Measurements from ENCODE around the gene GALNT2.

Gene GALNT2

DNA sequence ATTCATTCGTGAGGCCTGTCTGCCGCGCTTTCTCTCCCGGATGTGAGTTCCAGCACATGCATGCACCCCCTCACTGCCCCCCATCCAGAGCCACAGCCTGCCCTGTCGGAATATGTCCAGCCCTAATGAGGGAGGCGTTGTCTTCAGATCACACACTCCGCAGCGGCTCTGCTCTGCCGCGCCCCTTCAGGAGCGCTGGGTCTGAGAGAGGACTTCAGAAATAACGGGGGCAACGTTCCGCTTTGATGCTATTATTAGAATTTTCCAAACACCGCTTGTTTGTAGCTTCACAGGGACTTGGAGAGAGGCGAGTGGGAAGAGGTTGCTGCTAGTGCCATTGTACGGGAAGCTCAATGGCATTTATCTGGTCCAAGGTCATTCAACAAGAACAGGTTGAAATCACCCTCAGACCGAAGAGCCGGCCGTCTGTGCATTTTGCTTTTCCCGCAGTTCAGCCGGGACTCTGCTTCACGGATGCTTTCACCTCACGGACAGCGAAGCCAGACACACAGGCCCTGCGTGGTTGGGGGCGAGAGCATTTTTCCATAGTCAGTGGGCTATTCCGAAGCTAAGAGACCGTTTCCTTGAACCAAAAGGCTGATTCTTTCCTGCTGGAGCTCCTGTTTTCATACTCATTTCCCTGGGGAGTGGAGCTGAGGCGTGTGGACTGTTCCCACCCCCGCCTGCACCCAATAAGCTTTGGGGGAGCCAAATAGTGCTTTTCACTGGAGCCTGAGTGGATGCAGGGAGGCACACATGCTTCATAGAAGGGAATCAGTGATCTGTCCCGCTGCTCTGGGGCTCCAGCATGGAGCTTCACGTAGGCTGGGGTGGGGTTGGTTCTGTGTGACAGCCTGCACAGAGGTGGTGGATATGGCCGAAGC is 69.7 kb downstream of the GALNT2 start:
- DNase-seq, result no peak

DNA sequence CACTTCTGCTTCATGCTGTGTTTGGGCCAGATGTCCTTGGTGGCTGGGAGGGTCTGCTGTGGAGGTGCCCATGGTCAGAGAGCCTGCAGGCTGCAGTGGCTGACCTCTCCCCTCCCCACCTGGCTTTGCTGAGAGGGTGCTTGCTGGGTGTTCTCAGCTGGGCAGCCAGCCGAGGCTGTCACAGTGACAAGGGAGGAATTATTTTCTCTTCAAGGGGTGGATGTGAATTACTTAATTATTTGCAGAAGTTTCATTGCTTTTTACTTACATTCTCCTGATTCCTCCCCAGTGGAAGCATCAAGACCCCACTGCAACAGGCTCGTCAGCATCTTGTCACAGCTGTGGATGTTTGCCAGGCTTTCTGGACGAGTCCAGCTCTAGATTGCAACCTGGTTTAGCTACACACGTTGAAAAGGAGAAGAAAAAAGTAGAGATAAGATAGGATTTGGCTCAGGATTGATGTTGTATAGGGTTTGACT is 70.3 kb downstream of the GALNT2 start:
- DNase-seq, result no peak

DNA sequence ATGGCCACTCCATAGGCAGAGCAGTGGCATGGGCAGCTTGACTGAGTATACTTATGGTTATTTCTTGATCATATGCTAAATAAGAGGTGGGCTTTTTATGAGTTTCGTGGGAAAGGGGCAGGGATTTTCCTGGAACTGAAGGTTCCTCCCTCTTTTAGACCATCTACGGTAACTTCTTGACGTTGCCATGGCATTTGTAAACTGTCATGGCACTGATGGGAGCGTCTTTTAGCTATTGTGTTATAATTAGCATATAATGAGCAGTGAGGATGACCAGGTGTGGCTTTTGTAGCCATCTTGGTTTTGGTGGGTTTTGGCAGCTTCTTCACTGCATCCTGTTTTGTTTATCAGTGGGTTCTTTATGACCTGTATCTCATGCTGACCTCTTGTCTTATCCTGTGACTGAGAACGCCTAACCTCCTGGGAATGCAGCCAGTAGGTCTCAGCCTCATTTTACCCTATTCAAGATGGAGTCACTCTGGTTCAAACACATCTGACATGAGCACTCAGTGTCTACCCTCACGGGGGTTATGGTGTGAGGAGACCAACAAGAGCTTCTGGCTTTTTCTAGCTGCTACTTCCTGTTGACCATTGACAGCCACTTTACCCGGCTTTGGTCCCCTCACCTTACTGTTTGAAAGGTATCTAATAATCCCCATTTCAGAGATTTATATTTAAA is 71.7 kb downstream of the GALNT2 start:
- no peak for DNase-seq

DNA sequence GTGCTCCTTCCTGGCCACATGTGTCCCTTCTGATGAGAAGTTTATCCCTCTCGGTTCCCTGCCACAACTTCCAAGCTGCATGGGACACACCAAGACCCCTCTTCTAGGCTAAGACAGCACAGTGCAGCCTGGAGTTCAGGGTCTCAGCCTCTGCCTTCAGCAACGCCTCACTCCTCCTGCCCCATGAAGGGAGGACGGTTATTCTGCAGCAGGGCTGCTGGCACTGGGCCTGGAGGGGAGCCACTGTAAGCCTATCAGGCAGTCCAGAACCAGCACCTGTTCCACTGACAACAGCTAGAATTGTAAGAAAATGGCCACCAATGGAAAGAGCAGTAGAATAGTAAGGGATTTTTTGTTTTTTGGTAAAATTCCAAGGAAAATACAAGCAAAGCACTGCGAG is 72.3 kb downstream of the GALNT2 start:
- DNase-seq, result no peak

DNA sequence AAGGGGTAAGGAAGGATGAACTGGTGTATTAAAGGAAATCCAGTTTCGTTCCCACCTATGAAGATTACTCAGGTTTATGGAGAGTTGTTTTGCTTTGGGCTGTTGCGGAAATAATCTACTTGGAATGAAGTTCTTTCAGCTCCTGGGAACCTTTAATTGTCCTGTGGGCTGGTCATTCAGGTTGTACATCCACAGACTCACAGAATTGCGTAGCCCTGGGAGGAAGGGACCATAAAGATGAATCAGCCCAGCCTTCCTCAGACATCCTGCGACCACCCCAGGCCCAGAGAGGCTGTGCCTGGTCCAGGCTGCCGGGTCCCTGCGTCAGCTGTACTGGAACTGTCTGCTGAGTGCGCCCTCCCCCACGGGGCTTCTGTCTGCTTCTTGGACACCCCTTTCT is 72.7 kb downstream of the GALNT2 start:
- DNase-seq, result no peak

DNA sequence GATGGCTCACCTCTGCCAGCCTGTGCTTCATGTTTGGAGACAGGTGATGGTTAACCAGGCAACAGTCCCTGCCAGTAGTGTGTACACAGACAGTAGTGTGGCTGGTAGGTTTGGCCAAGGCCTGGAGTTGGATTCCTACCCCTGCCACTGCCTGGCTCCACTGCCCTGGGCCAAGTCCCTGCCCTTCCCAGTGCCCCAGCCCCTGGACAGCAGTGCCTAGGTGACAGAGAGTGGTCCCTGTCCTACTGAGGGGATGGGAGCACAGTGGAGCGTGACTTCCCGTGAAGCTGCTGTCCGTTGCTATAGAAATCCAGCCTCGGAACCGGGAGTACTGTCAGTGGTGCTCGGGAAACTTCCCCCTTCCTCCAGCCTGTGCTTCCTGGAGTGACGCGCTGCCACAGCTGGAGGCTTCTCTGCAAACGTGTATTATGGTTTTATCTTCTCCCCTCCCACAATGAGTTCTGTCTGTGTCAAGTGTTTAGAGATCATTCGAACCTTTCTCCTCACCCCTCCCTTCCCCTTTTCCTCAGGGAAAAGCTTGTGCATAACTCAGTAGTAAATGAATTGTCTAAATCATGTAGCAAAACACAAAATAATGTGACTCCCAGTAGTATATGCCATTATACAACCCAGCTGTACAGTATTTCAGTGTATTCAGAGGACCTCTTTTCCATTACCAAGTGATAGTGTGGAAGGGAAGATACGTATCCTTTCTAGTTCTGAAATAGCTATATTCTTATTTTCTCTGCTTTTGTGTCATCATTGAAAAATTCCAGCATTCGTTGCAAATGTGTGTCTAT is 73.4 kb downstream of the GALNT2 start:
- no peak for DNase-seq

DNA sequence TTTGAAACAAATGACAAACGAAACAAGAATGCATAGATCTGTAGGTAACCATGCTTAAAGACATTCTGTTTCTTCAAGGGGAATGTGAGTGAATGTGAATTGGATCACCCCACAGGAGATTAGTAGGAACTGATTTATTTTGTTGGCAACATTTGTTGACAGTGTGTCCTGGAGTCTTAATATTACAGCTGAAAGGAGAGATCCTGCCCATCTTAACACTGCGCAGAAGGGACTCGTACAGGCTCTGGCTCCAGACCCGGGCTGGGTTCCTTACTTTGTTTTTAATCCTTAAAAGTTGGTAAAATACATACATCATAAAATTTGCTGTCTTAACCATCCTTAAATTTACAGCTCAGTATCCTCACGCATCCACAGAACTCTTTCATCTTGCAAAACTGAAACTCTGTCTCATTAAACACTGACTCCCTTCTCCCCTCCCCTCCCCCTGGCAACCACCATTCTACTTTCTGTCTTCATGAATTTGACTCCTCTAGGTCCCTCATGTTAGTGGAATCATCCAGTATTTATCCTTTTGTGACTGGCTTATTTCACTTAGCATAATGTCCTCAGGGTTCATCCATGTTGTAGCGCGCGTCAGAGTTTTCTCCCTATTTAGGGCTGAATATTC is 74.1 kb downstream of the GALNT2 start:
- DNase-seq, result no peak

DNA sequence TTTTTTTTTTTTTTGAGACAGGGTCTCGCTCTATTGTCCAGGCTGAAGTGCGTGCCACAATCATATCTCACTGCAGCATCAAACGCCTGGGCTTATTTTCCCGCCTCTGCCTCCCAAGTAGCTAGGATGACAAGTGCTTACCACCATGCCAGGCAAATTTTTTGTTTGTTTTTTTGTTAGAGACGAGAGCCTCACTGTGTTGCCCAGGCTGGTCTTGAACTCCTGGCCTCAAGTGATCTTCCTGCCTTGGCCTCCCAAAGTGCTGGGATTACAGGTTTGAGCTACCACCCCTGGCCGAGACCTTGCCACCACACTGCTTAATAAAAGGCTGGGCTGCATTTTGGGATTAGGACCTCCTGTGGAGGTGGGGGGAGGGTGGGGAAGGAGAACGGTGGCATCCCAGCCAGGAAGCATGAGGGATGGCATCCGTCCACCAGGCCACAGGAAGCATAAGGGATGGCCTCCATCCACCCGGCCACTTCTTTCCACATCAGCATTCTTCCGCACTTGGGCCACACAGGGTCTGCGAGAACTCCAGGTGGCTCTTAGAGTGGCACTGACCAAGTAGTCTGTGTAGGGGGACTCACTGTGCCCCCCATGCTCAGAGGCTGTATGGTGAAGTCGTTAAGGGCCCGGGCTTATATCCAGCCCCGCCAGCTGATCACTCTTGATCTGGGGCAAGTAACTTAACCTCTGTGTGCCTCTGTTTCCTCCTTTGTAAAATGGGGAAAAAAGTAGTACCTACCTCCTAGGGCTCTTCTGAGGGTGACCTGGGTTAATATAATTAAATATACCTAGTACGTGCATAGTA is 75.0 kb downstream of the GALNT2 start:
- DNase-seq, result no peak

DNA sequence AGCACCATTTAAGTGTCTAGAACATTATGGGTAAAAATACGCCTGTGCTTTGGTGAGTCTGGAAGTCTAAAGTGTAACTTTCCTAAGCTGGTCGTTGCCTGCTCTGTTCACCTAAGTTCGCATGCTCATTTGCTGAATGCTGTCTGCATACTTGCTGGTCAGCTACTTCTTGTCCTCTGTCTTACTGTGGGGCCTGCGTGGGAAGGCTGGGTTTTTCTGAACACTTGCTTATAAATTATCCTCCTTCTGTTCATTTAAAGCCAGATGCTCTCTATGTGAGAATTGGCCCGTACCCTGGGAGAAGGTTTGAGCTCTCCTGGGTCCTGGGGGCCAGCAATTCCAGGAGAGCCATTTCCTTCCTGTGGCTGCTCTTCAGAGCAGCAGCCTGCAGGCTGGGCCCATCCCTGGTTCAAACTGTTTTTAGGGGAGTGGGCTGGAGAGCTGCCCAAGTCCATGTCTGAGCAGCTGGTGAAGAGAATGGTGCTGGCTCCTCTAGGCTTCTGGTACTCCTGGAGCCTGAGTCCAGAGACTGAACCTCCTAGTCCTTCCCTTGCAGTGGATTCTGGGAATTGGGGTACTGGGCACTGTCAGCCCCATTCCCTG is 75.7 kb downstream of the GALNT2 start:
- no peak for DNase-seq

DNA sequence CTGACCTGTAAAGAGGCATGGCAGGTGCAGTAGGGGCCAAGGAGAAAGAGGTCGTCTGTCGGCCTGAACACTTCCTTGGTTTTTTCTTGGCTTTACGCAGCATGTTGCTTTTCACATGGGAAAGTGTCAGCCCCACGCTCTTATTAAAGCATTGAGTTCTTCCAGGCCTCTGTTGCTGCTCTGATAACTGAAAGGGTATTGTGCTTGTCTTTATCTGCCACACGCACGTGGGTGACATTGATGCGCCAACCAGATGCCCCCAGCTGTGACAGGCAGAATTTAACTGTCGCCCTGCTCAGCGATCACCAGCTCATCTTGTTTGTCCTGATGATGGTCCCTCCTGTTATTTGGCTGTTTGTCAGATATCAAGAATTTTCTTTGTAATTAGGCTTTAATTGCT is 76.5 kb downstream of the GALNT2 start:
- no peak for DNase-seq

DNA sequence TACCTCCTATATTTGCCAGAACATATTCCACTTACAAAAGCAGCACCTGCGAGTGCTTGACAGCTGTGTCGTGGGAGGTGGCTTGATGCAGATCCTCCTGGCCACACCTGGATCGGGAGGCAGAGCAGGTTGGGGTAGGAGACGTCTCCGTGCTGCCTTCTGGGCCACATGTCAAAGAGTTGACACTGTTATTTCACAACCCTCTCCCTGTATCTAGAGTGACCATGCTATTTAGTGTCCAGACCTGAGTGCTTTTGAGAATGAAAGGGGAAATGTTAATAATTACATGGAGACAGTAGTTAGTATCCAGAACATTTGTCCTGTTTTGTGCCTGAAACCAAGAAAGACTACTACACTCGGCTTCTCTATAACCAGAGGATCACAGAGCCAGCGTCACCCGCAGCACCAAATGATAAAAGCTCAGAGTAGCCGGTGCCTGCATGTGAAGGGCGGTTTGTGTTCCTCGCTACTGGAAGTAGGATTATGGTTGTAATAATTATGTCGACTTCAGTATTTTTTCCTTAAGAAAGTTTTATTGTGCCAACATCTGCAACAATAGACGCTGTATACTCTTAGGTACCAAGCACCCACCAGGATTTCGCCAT is 77.1 kb downstream of the GALNT2 start:
- no peak for DNase-seq

DNA sequence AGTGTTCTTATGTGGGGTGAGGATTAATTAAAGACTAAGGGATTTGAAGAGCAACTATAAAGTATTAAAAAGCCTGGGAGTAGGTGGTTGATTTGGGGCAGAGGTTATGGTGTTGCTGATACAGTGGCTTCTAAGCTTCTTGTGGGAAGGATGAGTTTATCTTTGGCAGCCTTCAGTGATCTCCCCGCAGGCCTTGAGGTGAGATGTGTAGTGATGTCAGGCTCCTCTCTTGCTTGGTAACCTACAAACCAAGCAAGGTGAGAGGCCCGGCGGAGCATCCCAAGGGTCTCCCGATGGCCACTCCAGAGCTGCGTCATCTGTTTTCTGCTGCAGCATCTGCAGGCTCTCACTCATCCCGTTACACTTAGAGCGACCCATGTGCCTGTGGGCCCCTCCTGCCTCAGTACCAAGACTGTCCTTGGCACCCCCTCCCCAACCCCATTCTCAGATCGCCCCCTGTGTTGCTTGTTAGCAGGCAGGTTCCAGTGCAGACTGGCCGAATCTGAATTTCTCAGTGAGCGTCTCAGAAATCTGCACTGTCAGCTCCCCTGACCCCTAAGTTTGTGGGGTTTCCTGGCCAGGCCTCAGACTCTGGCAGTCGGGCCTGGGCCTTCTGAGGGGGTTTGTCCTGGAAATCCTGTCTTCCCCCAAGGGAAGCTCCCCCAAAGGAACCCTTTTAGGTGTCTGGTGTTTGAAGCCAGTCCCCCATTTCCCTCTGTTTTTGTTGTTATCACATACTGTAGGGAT is 77.9 kb downstream of the GALNT2 start:
- no peak for DNase-seq

DNA sequence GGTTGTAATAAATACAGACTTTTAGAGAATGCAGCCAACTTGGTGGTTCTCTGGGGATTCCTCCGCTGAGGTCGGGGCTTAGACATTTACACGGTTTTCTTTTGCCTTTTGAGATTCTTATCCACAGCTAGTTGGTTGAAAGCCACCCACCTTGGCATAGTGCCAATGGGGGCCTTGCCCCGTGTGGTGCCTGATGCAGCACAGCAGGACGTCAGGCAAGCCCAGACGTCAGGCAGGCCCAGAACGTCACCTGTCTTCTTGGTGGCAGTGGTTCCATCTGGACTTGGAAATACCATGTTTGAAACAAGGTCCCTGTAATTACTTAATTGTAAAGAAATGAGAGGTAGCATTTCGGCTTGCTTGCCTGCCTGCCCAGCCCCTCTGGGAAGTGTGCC is 78.5 kb downstream of the GALNT2 start:
- no peak for DNase-seq

DNA sequence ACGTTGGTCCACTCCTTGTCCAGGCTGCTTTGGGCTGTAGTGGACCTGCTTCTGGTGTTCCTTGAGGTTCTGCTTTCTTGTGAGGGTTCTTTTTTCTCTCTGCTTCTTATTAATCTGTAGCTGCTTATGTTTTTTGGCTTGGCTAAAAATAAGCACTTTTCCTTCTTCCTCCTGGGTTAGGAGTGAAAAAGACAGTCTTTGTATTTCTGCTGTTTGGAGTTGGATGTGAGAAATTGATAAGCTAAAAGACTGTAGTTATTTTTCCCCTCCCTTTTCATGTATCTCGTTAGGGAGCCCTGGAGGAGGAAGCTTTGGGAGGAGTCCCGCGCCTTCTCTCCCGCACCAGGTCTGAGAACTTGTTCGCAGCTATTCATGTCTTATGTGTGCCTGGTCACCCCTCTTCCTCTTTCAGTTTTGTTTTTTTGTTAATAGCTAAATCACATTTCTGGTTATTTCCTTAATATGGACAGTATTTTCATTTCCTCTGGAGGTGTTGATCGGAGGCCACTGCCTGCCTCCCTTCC is 79.0 kb downstream of the GALNT2 start:
- no peak for DNase-seq

DNA sequence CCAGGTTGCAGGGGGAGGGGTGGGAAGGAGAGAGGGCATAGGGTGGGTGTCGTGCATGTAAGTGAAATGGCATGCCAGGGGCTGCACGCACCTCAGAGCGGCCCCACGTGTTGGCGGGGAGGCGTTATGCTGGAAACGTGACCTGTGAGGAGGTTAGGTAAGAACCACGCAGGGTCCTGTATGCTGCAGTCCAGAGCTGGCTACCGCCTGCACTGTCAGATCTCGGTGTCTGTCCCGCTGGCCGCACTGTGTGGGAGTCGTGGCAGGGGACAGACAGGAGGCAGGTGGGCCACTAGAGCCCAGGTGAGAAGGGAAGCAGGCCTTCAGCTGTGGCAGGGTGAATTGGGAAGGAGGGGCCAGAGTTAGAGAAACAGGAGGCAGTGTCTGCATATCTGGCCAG is 79.7 kb downstream of the GALNT2 start:
- DNase-seq, result no peak

DNA sequence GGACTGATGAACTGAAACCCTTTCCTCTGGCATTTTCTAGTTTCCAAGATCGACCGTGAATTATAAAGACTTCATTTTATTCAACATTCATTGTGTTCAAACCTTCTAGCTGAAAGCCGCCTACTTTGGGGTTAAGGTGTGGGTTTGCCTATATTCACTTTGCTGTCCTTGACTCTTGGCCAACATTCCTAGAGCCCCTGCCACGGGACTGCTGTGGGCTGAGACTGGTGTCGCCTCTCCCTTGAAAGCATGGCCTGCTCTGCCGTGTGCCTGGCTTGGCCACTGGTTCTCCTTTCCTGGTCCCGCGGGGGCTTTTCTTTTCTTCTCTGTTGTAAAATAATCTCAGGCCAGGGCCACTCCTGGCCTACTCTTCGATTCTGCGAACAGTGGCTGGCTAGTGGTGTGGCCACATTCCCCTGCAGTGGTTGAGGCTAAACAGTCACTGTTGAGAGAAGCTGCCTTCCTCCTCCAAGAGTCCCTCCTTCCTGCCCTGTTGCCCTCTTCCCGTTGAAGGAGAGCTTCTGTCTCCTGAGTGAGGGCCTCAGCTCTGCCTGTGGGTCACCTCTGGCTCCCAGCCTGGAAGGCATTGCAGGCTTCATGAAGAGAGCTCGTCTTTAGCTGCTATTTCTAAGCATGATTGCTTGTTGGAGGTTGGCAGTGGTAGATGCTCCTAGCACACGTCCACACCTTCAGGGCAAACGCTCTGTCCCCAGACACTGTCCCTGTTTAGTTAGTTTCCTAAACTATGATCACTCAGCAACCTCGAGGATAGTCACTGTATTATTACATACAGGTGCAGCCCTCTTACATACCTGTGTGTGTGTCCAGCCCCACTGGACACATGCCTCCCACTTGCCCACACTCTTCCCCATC is 80.5 kb downstream of the GALNT2 start:
- no peak for DNase-seq

DNA sequence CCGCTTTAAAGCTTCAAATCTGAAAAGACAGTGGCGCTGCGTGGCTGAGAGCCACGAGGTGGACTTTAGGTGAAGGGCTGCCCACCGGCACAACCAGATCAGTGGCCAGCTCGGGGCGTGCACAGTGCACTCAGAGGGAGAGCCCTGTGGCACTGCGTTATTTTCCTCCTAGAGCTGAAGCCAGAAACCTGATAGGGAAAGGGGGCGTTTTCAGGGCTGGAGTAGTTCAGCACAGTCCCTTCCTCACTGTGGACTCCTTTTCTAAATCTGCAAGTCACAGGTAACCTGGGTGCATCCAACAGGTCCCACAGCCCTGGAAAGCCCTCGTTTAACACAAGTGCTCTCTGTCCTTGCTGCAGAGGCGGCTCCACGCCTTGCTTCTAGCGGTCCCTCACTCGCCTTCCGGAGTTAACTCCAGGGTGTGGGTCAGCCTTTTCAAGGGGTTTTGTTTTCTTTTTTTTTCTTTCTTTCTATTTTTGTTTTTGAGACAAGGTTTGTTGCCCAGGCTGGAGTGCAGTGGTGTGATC is 81.2 kb downstream of the GALNT2 start:
- no peak for DNase-seq

DNA sequence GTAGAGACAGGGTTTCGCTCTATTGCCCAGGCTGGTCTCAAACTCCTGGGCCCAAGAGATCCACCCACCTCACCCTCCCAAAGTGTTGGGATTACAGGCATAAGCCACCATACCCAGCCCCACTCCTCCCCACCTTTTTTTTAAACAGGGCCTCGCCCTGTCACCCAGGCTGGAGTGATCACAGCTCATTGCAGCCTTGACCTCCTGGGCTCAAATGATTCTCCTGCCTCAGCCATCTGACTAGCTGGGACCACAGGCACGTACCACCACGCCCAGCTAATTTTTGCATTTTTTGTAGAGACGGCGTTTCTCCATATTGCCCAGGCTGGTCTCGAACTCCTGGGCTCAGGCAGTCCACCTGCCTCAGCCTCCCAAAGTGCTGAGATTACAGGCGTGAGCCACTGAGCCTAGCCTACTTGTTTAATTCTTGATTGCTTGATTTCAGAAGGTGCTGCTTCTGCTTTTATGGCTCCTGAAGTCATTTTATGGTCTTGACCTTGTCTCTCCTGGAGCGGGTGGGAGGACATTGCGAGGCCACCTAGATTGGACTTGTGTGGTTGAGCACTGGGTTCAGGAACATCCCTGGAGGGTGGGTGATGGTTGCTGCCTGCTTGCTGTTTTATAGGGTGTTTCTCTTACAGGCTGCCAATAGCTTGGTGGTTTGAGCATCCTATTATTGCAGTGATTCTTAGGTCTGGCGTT is 81.9 kb downstream of the GALNT2 start:
- DNase-seq, result no peak

All from activated CD4-positive, alpha-beta T cell treated with anti-CD3 and anti-CD28 coated beads, Interleukin-2, Interleukin-6, amounts not matched to agents 100 ng/mL and 50 ng/mL, durations not matched to agents 16 hours and 8 hours (primary cell).